Measurements from ENCODE around the gene ARMC9. TPM values are rescaled to one million over a fixed set of nuclear protein-coding genes. Genes with fewer than 3 reads are reported as not detected.

Gene ARMC9
- total RNA-seq, 2 experiments from 2014 or later, result 1.0 to 1.4 TPM

DNA sequence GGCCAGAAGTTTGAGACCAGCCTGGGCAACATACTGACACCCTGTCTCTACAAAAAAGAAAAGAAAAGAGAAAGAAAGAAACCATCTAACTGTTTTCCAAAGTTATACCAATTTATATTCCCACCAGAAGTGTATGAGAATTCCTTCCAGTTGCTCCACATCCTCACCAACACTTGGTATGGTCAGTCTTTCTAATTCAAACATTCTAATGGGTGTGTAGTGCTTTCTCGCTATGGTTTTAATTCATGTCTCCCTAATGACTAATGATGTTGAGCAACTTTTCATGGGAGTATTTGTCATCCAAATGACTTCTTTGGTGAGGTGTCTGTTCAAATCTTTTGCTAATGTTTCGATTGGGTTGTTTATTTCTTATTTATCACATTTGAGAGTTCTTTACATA, 186.5 kb downstream of the ARMC9 start:
- CTCF ChIA-PET, result no interaction called here
- peaks cover 7% of the 10 kb centered on the region for H3K9me3 Mint-ChIP-seq
- DNase-seq, result no peak
- intact Hi-C loops (cut with micrococcal nuclease), result no loop called here
- H3K4me1 Mint-ChIP-seq (ENCODE audit: low read depth), result no peaks in the 10 kb centered on the region
- no peaks in the 10 kb centered on the region for H3K36me3 Mint-ChIP-seq (ENCODE audit: low read depth)
- H3K4me3 Mint-ChIP-seq, result no peak overlapping the region
- no peak overlapping the region for H3K27ac Mint-ChIP-seq
- peaks cover 3% of the 10 kb centered on the region for H3K27me3 Mint-ChIP-seq (ENCODE audit: low read depth)

DNA sequence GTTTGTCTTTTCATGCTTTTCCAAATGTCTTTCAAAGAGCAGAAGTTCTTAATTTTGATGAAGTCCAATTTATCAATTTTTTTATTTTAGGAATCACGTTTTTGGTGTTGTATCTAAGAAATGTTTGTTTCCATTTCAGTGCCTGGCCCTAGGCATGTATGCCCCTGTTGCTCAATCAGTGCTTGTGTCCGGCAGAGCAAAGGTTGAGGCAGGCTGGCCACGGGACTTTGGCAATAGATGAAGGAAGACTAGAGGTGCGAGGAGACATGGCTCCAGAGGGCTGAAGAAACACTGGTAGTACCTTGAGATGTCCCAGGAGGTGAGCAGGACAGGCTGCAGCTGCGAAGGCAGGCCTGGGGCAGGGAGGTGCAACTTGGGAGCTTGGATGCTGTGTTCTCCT, 187.0 kb downstream of the ARMC9 start:
- CTCF ChIA-PET, result no interaction called here
- no peaks in the 10 kb centered on the region for H3K36me3 Mint-ChIP-seq (ENCODE audit: low read depth)
- H3K4me1 Mint-ChIP-seq (ENCODE audit: low read depth), result no peaks in the 10 kb centered on the region
- intact Hi-C loops (cut with micrococcal nuclease), result no loop called here
- H3K9me3 Mint-ChIP-seq, result peaks cover 7% of the 10 kb centered on the region
- DNase-seq, result no peak
- H3K4me3 Mint-ChIP-seq, result no peak overlapping the region
- H3K27ac Mint-ChIP-seq, result no peak overlapping the region
- H3K27me3 Mint-ChIP-seq (ENCODE audit: low read depth), result peaks cover 3% of the 10 kb centered on the region

DNA sequence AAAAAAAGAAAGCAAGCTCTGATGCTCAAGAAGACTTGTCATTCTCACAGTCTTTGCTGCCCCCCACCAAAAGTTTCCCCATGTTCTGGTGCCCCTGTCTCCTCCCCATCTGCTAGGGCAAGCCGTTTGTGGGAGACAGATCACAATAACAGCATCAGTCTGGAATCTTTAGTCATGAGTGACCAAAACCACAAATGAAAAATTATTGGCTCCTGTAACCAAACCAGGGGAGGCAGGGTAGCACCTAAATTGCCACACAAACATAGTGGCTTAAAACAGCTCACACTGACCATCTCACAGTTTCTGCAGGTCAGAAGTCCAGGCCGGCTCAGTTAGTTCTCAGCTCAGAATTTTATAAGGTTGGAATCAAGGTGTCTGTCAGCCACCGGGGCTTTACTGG, 188.0 kb downstream of the ARMC9 start:
- intact Hi-C loops (cut with micrococcal nuclease), result no loop called here
- H3K4me1 Mint-ChIP-seq (ENCODE audit: low read depth), result no peaks in the 10 kb centered on the region
- CTCF ChIA-PET, result interaction anchor here (1.0 kb wide), 1 partner anchor 24 kb away, joined by 3 read pairs; no protein-coding TSS in a partner anchor
- no peak for DNase-seq
- H3K36me3 Mint-ChIP-seq (ENCODE audit: low read depth), result no peaks in the 10 kb centered on the region
- no peak overlapping the region for H3K27ac Mint-ChIP-seq
- H3K4me3 Mint-ChIP-seq, result no peak overlapping the region
- H3K27me3 Mint-ChIP-seq (ENCODE audit: low read depth), result peaks cover 3% of the 10 kb centered on the region
- H3K9me3 Mint-ChIP-seq, result peaks cover 7% of the 10 kb centered on the region

DNA sequence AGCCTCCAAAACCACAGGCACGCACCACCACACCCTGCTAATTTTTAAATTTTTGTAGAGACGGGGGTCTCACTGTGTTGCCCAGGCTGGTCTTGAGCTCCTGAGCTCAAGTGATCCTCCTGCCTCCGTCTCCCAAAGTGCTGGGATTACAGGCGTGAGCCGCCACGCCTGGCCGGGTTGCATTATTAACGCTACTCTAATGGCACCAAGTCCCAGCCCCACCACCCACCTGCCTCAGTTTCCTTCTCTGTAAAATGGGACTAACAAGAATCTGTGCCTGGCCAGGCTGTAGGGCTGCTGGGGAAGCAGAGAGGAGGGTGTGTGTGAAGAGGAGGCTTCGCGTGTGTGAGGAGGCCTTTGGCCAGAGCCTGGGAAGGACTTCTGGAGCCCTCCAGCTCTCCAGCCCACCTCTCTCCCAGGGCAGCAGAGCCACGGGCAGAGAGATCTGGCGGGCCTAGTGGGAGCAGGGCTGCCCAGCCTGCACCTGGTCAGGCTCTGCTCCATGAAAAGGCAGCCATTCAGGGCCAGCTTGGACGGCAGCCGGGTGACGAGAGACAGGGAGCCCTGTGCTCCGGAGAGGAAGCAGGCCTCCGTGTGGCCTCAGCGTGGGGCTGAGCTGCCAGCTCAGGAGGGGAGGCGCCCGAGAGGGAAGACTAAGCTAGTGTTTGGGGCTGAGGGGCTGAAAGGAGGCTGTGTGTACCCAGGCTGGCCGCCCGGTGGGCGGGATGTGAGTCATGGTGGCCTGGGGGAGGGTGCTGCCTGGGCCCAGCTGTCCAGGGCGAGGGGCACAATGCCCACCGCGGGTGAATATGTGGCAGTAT, 189.7 kb downstream of the ARMC9 start:
- intact Hi-C loops (cut with micrococcal nuclease), result no loop called here
- Mint-ChIP-seq H3K9me3 (peaks cover 7% of the 10 kb centered on the region), H3K4me1 (ENCODE audit: low read depth) (no peaks in the 10 kb centered on the region), H3K4me3 (no peak overlapping the region), H3K27me3 (ENCODE audit: low read depth) (peaks cover 5% of the 10 kb centered on the region), H3K36me3 (ENCODE audit: low read depth) (no peaks in the 10 kb centered on the region), H3K27ac (no peak overlapping the region)
- DNase-seq, result no peak
- CTCF ChIA-PET, result no interaction called here

DNA sequence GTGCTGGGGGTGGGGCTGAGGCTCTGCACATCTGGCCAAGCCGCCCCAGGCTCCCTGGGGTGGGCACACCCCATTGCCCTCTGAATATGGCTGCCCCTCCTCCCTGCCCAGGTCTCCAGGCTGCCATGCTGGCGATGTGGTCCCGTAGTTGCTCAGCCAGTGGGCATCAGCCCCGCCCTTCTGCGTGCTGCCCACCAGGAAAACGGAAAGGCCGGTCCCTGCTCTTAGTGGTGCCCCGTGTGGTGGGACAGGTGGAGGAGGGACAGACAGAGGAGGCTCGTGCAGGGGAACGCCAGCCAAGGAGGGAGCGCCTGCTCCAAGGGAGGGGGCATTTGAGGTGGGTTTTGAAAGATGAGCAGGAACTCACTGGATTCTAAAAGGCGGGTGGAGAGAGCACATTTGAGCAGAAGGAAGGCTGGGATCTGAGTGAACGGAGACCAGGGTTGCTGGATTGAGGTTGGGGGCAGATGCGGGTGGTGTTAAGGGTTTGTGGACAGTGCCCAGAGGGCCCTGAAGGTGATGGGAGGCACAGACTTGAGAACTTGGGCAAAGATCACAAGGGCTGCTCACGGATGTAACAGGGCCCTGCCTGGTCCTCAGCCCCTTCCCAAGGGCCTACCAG, 190.4 kb downstream of the ARMC9 start:
- CTCF ChIA-PET, result interaction anchor here (1.4 kb wide), 1 partner anchor 12 kb away, joined by 3 read pairs; no protein-coding TSS in a partner anchor

DNA sequence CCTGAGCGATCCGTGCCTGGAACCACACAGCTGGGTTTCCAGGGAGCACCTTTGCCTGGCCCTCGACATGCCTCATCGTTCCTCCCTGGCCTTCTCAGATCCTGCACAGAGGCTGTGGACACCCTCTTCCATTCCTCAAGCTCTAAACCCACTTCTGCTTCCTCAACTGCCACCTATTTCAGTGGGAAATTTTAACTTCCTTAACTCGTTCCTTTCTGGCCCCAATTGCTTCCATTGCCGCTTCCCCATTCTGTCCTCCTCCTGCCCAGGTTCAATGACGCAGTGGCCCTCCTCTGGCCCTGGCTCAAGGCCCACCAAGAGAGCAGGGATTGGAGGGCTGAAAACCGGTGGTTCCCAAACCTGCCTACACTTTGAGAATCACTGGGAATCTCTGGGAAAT, 192.2 kb downstream of the ARMC9 start:
- CTCF ChIA-PET, result no interaction called here
- no peak for DNase-seq
- Mint-ChIP-seq H3K27ac (no peak overlapping the region), H3K4me1 (ENCODE audit: low read depth) (peaks cover 8% of the 10 kb centered on the region), H3K4me3 (no peak overlapping the region), H3K36me3 (ENCODE audit: low read depth) (no peaks in the 10 kb centered on the region), H3K9me3 (no peaks in the 10 kb centered on the region), H3K27me3 (ENCODE audit: low read depth) (peaks cover 20% of the 10 kb centered on the region)
- intact Hi-C loops (cut with micrococcal nuclease), result no loop called here

More for the DNA sequence above, 190.4 kb downstream of the ARMC9 start:
- no peak overlapping the region for H3K27ac Mint-ChIP-seq
- H3K4me3 Mint-ChIP-seq, result no peak overlapping the region
- peaks cover 12% of the 10 kb centered on the region for H3K27me3 Mint-ChIP-seq (ENCODE audit: low read depth)
- H3K36me3 Mint-ChIP-seq (ENCODE audit: low read depth), result no peaks in the 10 kb centered on the region
- intact Hi-C loops (cut with micrococcal nuclease), result no loop called here
- peaks cover 7% of the 10 kb centered on the region for H3K9me3 Mint-ChIP-seq
- peaks cover 7% of the 10 kb centered on the region for H3K4me1 Mint-ChIP-seq (ENCODE audit: low read depth)
- no peak for DNase-seq

DNA sequence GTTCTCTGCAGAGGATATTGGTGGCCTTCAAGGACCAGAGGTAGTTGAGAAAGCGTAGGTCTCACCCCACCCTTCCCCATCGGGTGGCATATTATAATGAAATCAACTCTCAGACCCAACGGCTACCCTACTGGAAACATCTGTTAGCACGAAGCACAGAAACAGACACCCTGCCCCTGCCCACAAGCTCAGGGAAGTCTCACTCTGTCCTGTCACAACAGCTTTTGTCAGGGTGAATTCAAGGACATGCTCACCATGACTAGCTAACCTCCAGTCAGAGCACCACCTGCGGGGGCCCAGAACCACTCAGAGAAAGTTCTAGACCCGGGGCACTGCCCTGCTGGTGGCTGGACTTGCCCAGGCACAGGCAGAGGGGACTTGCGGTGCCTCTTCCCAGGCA, 193.6 kb downstream of the ARMC9 start:
- Mint-ChIP-seq H3K36me3 (ENCODE audit: low read depth) (no peaks in the 10 kb centered on the region), H3K27me3 (ENCODE audit: low read depth) (peaks cover 29% of the 10 kb centered on the region), H3K4me3 (no peak overlapping the region), H3K27ac (no peak overlapping the region), H3K9me3 (no peaks in the 10 kb centered on the region), H3K4me1 (ENCODE audit: low read depth) (peaks cover 12% of the 10 kb centered on the region)
- intact Hi-C loops (cut with micrococcal nuclease), result no loop called here
- no peak for DNase-seq
- CTCF ChIA-PET, result no interaction called here

DNA sequence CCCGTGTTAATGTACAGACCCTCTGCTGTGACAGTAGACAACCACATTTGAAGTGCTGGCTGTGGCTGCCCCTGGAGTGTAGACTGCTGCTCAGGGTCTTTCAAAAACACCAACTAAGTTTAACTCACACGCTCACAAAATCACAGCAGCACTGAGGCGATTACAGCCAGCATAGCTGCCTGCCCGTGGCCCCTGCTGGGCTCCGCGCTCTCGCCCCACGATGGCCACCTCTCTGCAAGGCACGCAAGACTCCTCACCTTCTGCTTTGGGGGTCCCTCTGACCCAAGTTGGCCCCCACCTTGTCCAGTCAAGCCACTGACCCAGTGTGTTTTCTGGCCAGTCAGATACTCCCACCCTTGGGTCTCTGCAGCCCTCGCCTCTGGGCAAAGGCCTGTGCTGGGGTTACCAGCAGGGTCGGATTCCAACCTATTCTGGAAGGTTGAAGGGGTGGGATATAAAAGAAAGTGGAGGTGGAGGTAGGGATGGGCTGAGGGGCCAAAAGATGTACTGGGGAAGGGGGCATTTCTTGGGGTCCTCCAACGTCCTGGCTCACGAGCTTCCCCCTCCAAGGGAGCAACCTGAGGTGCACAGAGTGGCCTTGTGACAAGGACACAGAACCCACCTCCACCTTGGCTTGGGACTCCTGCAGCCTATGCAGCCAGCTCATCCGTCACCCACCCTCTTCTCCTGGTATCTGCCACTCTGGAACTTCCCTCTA, 194.2 kb downstream of the ARMC9 start:
- H3K9me3 Mint-ChIP-seq, result no peaks in the 10 kb centered on the region
- no peak overlapping the region for H3K27ac Mint-ChIP-seq
- CTCF ChIA-PET, result no interaction called here
- H3K4me1 Mint-ChIP-seq (ENCODE audit: low read depth), result peaks cover 12% of the 10 kb centered on the region
- peaks cover 31% of the 10 kb centered on the region for H3K27me3 Mint-ChIP-seq (ENCODE audit: low read depth)
- DNase-seq, result no peak
- intact Hi-C loops (cut with micrococcal nuclease), result no loop called here
- no peak overlapping the region for H3K4me3 Mint-ChIP-seq
- no peaks in the 10 kb centered on the region for H3K36me3 Mint-ChIP-seq (ENCODE audit: low read depth)

DNA sequence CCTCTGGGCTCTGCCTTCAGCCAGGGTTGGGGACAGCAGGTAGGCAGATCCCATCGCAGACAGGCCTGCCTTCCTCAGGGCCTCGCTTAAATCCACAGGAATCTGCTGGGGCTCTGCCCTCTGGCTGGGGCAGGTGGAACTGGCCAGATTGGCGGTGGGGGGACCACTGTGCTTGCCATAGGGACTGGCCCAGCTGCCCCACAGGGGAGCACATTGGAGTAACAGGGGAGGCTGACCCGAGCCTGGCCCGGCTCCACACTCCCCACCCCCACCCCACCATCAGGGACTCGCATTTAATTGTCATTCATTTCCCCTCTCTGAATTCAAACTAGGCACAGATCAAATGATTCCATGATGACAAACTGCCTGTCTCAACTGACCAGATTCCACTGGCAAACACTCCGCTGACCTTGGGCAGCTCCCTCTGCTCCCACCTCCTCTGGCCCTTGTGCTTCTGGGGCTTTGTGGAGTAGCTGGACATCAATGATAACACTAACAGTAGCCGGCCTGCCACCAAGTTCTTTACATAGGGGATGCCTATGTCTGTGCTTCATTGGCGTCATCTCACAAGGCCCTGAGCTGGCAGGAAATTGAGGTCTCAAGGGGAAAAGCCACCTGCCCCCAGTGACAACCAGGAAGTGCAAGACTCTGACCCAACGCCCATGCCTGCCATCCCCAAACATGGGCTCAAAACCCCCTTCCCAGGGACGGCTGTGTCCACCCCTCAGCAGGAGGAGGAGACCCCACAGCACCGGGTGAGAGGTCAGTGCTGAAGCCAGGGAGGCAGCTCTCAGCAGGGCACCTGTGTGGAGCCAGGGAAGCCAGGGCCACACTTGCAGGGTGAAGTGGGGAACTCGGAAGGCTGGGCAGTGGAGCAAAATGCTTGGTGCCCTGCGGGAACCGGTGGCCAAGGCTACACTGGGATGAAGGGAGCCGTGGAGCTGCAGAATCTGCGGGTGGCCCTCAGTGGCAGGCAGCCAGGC, 195.0 kb downstream of the ARMC9 start:
- Mint-ChIP-seq H3K4me3 (no peak overlapping the region), H3K36me3 (ENCODE audit: low read depth) (no peaks in the 10 kb centered on the region)

DNA sequence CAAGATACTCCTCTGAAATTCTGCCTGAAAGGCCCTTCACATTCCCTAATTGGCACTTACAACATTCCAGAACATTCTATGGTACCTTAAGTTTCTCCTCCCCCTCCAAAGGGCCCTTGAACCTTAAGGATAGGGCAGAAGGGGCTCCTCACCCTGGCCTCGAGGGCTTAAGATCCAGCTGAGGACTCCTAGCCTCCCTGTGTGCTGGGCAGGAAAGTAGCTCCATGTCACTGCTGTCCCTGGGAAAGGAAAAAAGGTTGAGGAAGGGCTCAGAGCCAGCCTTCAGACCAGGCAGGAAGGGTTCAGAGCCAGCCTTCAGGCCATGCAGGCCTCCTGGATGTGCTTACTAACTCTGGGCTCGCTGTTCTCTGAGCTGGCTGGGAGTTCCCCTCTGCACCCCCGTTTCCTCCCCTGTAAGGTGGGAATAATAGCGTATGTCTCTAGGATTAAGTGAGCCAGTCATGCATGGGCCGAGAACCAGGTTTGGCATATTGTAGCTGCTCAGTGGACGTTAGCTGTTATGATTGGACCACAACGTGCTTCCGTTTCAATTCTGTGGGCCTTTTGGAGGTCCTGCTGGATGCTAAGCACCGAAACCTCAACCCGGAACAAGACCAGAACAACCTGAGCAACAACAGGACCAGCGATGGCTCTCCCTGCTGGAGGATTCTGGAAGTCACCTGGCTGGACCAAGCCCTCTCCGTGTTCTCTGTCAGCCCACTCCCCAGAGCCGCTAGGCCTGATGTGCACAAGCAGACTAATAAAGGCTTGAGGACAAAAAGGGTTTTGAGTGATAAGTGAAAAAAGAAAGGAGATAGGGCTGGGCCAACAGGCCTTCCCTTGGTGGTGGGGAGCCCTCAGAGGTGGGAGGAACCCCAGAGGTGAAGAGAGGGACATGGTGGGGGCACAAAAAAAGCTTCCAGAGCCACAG, 196.0 kb downstream of the ARMC9 start:
- DNase-seq, result no peak
- intact Hi-C loops (cut with micrococcal nuclease), result no loop called here
- Mint-ChIP-seq H3K36me3 (ENCODE audit: low read depth) (no peaks in the 10 kb centered on the region), H3K27me3 (ENCODE audit: low read depth) (peaks cover 28% of the 10 kb centered on the region), H3K27ac (no peak overlapping the region), H3K4me1 (ENCODE audit: low read depth) (peaks cover 12% of the 10 kb centered on the region), H3K4me3 (no peak overlapping the region), H3K9me3 (no peaks in the 10 kb centered on the region)
- CTCF ChIA-PET, result interaction anchor here (0.9 to 1.0 kb wide), 2 partner anchors 11 to 17 kb away, joined by 3 read pairs; no protein-coding TSS in a partner anchor

More for the DNA sequence above, 195.0 kb downstream of the ARMC9 start:
- DNase-seq, result peak; percentile 22
- Mint-ChIP-seq H3K9me3 (no peaks in the 10 kb centered on the region), H3K27me3 (ENCODE audit: low read depth) (peaks cover 31% of the 10 kb centered on the region), H3K27ac (no peak overlapping the region), H3K4me1 (ENCODE audit: low read depth) (peaks cover 12% of the 10 kb centered on the region)
- CTCF ChIA-PET, result interaction anchor here (0.7 to 1.0 kb wide), 2 partner anchors 18 to 80 kb away, joined by 3 read pairs; no protein-coding TSS in a partner anchor
- intact Hi-C loops (cut with micrococcal nuclease), result no loop called here

Data from activated naive CD4-positive, alpha-beta T cell treated with anti-CD3 and anti-CD28 coated beads for 36 hours (primary cell).